GM12892 (cell line): ENCODE results near the gene SUV39H1.

Experiments used
- DNase-seq: peaks from one replicate; pipeline ENCODE4 v3.0.0; 2011; ENCODE audit not compliant: insufficient read length
- FAIRE-seq: peaks from 2 replicates; lab custom pipeline; 2011; peaks lifted over from hg19 to GRCh38; lab: Jason Lieb, UNC
- POLR2A ChIP-seq: IDR thresholded peaks from 2 replicates; pipeline ENCODE4 v1.6.1; 2011; ENCODE audit warnings: low read depth, low read length, control low read depth
- POLR2AphosphoS5 ChIP-seq: IDR thresholded peaks from 2 replicates; pipeline ENCODE4 v1.6.1; 2011; ENCODE audit warnings: low read depth, low read length, control low read depth
- TAF1 ChIP-seq: IDR thresholded peaks from 2 replicates; pipeline ENCODE4 v1.6.1; 2011; ENCODE audit warnings: low read depth, mild to moderate bottlenecking, control low read depth, low read length, borderline replicate concordance

The SUV39H1 gene

DNA sequence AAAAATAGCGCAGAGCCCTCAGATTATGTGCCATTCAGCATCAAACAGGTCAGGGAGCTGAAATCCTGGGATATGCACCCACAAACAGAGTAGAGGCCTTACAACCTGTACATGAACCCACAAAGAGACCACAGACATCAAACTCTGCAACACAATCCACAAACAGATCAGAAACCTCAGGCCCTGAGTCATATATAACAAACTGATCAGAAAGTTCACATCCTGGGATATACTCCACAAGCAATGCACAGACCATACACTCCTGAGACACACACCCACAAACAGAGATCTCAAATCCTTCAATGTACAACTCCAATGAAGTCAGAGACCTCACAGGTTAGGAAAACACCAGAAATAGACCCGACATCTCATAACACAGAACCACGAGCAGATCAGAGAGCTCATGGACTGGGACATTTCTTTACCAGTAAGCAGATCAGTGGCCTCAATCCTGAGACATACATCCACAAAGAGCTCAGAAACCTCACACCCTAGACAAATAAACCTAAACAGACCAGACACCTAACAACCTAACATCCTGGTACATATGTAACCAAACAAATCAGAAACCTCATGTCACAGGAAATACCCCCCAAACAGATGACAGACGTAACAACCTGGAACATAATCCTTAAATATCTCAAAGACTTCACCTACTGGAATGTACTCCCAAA lies 24.2 kb downstream of the SUV39H1 start:
- no peak for TF ChIP-seq POLR2A
- no peak for TF ChIP-seq TAF1
- TF ChIP-seq POLR2AphosphoS5, result no peak
- DNase-seq, result no peak
- FAIRE-seq, result no peak

DNA sequence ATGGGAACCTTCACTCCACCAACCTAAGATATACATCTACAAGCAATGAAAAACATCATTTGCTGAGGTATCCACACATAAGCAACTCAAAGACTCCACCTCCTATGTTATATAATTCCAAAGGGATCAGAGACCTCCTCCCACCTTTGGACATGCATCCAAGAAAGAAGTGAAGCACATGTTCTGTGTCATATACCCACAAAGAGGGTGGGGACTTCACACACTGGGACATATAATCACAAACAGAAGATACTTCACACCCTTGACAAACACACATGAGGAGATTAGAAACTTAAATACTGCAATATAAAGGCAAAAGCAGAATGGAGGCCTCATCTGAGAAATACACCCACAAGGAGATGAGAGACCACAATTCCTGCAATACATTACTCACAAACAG lies 25.4 kb downstream of the SUV39H1 start:
- no peak for TF ChIP-seq POLR2A
- no peak for DNase-seq
- FAIRE-seq, result no peak

DNA sequence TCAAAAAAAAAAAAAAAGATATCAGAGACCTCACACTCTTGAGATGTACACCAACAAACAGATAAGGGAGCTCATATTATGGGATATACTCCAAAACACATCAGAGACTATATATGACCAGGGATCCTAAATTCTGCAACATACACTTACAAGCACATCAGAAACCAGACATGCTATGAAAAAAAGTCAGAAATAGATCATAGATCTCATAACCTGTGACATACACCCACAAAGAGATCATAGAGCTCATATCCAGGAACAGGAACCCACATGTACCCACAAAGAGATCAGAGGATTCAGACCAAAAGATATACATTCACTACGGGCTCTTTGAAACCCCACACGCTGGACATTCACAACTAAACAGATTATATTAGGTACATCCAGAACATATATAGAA lies 30.1 kb downstream of the SUV39H1 start:
- no peak for FAIRE-seq
- DNase-seq, result no peak
- TF ChIP-seq POLR2AphosphoS5, result no peak
- no peak for TF ChIP-seq TAF1

DNA sequence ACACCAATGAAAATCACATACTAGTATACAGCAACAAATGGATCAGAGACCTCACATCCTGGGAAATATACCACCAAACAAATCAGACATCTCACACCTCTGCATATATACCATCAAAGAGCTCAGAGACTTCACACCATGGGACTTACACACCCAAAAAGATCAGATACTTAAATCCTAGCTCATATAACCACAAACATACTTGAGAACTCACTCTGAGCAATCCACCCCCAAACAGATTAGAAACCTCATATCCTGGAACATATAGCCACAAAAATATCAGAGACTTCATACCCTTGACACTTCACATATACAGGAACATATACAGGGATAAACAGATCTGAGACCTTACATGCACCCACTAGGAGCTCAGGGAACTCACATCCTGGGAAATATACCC lies 32.1 kb downstream of the SUV39H1 start:
- FAIRE-seq (no peak), DNase-seq (no peak)
- TF ChIP-seq POLR2A (no peak), TAF1 (no peak), POLR2AphosphoS5 (no peak)

DNA sequence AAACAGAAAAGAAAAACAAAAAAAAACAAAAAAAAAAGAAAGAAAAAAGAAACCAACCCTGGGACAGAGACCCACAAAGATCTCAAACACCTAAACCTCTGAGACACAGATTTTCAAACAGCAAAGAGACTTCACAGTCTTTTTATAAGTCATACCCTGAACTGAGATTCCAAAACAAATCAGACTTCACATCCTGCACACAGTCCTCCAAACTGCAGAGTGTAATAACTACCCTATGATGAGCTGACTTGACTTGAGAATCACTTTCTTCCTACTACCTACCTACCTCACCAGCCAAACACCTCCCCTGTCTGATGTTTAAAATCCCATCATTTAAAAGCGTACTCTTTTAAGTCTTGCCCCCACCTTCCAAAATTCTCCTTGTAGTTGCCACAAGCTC lies 39.8 kb downstream of the SUV39H1 start:
- FAIRE-seq, result peak; percentile 38
- TF ChIP-seq TAF1 (no peak), POLR2AphosphoS5 (no peak), POLR2A (no peak)
- DNase-seq, result no peak

DNA sequence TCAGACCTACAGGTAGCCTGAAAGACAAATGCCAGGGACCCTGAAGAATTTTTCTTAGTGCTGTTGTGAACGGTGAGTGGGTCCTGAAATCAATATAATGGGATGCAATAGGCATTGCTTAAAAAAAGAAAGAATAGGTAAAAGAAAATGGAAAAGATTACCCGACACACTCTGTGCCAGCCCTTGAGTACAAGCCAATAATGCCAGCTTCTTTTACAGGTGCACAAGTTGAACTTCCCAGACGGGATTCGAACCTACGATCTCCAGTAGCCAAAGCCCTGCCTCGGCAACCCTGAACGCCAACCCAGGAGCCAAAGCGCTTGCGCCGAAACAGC lies 40.3 kb downstream of the SUV39H1 start:
- no peak for FAIRE-seq

DNA sequence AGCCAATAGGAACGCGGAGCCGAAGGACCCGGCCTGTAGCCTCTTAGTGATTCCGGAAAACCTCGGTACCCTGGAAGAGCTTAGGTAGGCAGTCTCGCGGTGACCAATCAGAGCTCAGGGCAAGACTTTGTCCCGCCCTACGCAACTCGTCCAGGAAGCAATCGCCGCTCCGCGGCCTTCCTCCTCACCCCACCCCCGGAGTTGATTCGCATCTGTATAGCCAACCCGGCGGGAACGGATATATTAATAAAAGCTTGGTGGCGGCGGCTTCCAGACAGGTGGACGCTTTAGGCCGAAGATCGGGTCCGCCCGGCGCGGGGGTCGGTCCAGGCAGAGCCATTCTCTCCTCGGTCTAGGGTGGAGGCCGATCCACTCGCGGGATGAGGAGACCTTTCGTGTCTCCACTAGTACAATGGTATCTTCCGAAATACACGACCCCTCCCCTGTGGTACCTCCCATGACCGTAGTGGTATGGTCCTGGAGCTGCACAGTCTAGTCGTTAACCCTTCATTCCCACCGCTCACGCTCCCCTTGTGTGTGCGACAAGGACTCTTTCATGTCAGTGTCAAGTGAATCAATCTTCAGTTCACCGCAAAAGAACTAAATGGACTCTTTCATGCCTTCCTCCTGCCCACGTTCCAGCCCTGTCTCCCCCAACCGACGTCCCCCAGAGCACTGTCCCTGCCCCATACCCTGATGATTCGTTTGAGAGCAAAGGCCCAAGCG lies 40.8 kb downstream of the SUV39H1 start:
- DNase-seq (peak; percentile 66), FAIRE-seq (peak; percentile 46)
- peak; percentile 62 for TF ChIP-seq POLR2AphosphoS5
- TF ChIP-seq POLR2A, result peak; percentile 70
- TF ChIP-seq TAF1, result no peak

More for the DNA sequence above, 40.3 kb downstream of the SUV39H1 start:
- TF ChIP-seq TAF1 (no peak), POLR2A (no peak), POLR2AphosphoS5 (no peak)
- DNase-seq, result no peak

DNA sequence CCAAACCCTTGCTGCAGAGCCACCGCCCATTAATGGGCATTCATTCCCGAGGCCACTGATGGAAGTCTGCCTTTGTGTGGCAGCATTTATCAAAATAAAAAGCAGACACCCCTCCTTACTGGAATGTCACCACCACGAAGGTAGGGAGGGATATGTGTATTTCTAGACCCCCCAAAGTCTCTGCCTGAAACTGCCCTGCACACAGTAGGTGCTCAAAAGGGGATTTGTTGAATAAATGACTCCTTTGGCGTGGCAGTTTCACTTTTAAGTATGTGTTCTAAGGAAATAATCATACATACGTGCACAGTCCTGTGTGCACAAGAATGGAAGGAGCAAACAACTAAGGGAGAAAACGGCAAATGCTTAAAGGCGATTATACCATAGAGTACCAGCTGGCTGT lies 41.4 kb downstream of the SUV39H1 start:
- TF ChIP-seq POLR2A (no peak; the same call in 1 of the 2 replicates), TAF1 (0 out of 2 replicates have a peak, but pooled peaks have one; percentile 9)
- FAIRE-seq (no peak), DNase-seq (no peak)

DNA sequence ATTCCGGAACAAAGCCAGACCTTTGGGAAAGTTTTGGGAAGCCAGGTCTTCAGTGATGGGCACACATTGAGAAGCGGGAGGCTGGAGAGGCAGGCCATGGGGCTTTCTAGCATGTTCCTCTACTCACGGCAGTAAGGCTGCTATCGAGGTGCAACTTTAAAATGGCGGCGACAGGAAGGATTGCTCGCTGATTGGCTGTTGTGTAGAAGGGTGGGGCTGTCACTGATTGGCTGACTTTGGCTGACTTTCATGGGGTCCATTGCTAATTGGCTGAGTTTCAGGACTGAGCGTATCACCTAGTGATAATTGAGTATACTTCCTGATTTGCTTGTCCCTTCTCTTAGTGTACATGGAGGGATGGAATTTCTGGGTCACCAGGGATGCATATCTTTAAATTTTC lies 45.3 kb downstream of the SUV39H1 start:
- FAIRE-seq (no peak), DNase-seq (no peak)
- TF ChIP-seq POLR2A, result no peak
- no peak for TF ChIP-seq POLR2AphosphoS5

DNA sequence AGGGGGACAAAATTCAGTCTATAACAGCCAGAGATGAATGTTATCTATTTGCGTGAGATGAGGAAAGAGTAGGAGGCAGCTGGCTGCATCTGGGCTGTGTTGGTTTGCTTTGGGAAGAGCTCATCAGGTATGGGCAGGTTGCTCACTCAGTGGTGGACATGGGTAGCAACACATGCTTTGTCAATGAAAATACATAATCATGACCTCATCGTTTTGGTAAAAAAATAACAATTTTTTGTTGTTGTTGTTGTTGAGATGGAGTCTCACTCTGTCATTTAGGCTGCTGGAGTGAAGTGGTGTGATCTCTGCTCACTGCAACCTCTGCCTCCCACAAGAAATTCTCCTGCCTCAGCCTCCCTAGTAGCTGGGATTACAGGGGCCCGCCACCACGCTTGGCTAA lies 48.7 kb downstream of the SUV39H1 start:
- no peak for FAIRE-seq
- no peak for TF ChIP-seq POLR2AphosphoS5
- DNase-seq, result no peak

DNA sequence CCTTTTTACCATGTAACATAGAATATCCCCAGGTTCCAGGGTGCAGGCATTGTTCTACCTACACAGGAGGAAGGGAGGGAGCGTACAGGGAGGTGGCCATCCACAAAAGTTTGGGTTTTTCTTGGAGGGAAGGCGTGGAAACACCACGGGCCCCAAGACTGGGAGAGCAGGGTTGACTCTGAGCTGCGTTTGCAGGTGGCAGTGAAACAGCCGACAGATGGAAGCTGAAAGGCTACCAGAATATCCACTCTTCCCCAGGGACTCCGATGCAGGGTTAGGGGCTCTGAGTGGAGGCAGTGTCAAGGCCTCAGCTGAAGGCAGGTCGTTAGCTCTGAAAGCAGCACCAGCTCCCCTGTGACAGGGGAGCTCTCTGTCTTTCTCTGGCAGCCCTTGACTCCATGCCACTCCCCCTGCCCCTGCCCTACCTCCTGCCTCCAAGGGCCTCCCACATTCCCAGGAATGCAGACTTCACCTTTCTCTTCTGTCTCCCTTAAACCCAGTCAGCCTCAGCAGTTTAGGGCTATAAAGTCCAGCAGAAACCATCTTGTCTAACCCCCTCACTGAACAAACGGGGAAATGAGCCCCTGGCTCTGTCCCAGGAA lies 51.0 kb downstream of the SUV39H1 start:
- FAIRE-seq (no peak), DNase-seq (no peak)
- TF ChIP-seq POLR2AphosphoS5, result no peak
- TF ChIP-seq POLR2A, result no peak
- no peak for TF ChIP-seq TAF1

DNA sequence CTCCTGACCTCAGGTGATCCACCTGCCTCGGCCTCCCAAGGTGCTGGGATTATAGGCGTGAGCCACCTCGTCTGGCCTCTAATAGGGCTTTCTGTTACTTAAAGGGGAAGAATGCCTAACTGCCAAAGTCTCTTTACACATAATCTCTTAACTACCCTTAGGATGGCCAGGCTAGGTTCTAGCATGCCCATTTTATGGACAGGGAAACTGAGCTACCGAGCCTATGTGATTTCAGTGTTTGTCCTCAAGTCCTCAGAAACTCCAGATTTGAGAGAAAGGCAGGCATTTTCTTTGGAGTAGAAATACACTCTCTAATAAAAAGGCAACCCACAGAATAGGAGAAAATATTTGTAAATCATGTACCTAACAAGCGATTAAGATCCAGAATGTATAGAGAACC lies 52.6 kb downstream of the SUV39H1 start:
- FAIRE-seq, result no peak
- DNase-seq, result no peak
- no peak for TF ChIP-seq TAF1
- TF ChIP-seq POLR2AphosphoS5, result no peak
- no peak for TF ChIP-seq POLR2A

DNA sequence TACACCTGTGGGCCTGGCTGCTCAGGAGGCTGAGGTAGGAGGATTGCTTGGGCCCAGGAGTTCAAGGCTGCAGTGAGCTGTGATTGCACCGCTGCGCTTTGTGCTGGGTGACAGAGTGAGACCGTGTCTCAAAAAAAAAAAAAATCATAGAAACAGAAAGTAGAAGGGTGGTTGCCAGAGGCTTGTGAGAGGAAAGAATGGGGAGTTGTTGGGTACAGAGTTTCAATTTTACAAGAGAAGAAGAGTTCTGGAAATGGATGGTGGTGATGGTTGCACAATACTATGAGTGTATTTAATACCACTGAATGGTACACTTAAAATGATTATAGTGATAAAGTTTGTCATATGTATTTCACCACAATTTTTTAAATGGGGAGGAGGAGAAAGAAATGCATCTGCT lies 54.8 kb downstream of the SUV39H1 start:
- no peak for FAIRE-seq
- DNase-seq, result no peak
- TF ChIP-seq POLR2AphosphoS5 (no peak), TAF1 (no peak), POLR2A (no peak)
